Naive thymus-derived CD4-positive, alpha-beta T cell (primary cell): ENCODE results near the gene OLFM2. TPM values are rescaled to one million over a fixed set of nuclear protein-coding genes. Genes with fewer than 3 reads are reported as not detected.

Experiments
- ATAC-seq: fragments of 150-1000 bp; cut with Tn5 transposase; 2 replicates; pipeline ENCODE4 v1.10.0; 2021; ENCODE audit warnings: mild to moderate bottlenecking, moderate library complexity
- CTCF ChIA-PET: fragments of 350-600 bp; sonication (Branson Sonifier 250); formaldehyde crosslinking; loops from one replicate; lab custom pipeline; 2021; ENCODE audit warnings: antibody characterized with exemption; lab: Charles Lee
- POLR2A ChIA-PET: fragments of 350-600 bp; sonication (Branson Sonifier 250); formaldehyde crosslinking; loops from one replicate; lab custom pipeline; 2021; ENCODE audit warnings: antibody characterized with exemption, inconsistent platforms; lab: Charles Lee
- DNase-seq, 9 donors: peaks; one replicate each; pipeline versions ENCODE4 v3.0.0 to v3.0.0-alpha.2; 2020 to 2022; ENCODE audit warnings: mixed read lengths in 1 of 9
- H3K27ac ChIP-seq: one replicate; pipeline ENCODE4 v1.7.0; 2013; ENCODE audit warnings: mild to moderate bottlenecking, low read depth, low read length, moderate library complexity
- H3K27me3 ChIP-seq, 2 donors: one replicate each; pipeline ENCODE4 v1.7.0; 2013; ENCODE audit warnings: low read length in 2 of 2, mild to moderate bottlenecking in 2 of 2, moderate library complexity in 2 of 2; ENCODE audit not compliant: control insufficient read depth in 2 of 2, insufficient read depth in 2 of 2
- H3K36me3 ChIP-seq, 3 experiments: 1 replicate in 2 of 3; 2 replicates in 1 of 3; pipeline ENCODE4 v1.7.0; 2013; ENCODE audit warnings: low read length in 3 of 3, mild to moderate bottlenecking in 3 of 3, moderate library complexity in 1 of 3; ENCODE audit not compliant: insufficient read depth in 3 of 3, control insufficient read depth in 2 of 3
- H3K4me1 ChIP-seq, 2 donors: one replicate each; pipeline ENCODE4 v1.7.0; 2013; ENCODE audit warnings: low read length in 2 of 2, mild to moderate bottlenecking in 2 of 2, moderate library complexity in 1 of 2; ENCODE audit not compliant: control insufficient read depth in 2 of 2, insufficient read depth in 2 of 2
- H3K4me3 ChIP-seq: 2 replicates; pipeline ENCODE4 v1.7.0; 2013; ENCODE audit warnings: mild to moderate bottlenecking, low read length
- H3K9me3 ChIP-seq, 3 experiments: 1 replicate in 2 of 3; 2 replicates in 1 of 3; pipeline ENCODE4 v1.7.0; 2013; ENCODE audit warnings: low read length in 3 of 3; ENCODE audit not compliant: control insufficient read depth in 2 of 3
- H3K27ac Mint-ChIP-seq, 9 donors: one replicate each; pipeline ENCODE4 v1.8.0; 2020 to 2022; ENCODE audit warnings: mixed read lengths in 9 of 9, mild to moderate bottlenecking in 8 of 9, moderate library complexity in 5 of 9, inconsistent platforms in 2 of 9
- H3K27me3 Mint-ChIP-seq, 5 donors: one replicate each; pipeline ENCODE4 v1.8.0; 2021 to 2022; ENCODE audit warnings: mixed read lengths in 5 of 5, mild to moderate bottlenecking in 1 of 5
- H3K36me3 Mint-ChIP-seq, 5 donors: one replicate each; pipeline ENCODE4 v1.8.0; 2020 to 2022; ENCODE audit warnings: mixed read lengths in 5 of 5, mild to moderate bottlenecking in 3 of 5, inconsistent platforms in 1 of 5
- H3K4me1 Mint-ChIP-seq, 7 donors: one replicate each; pipeline ENCODE4 v1.8.0; 2020 to 2022; ENCODE audit warnings: mixed read lengths in 7 of 7, mild to moderate bottlenecking in 3 of 7, inconsistent platforms in 1 of 7
- H3K4me3 Mint-ChIP-seq, 10 donors: one replicate each; pipeline ENCODE4 v1.8.0; 2020 to 2022; ENCODE audit warnings: mild to moderate bottlenecking in 10 of 10, mixed read lengths in 10 of 10, moderate library complexity in 6 of 10, inconsistent platforms in 2 of 10
- H3K9me3 Mint-ChIP-seq, 11 donors: one replicate each; pipeline ENCODE4 v1.8.0; 2020 to 2022; ENCODE audit warnings: mixed read lengths in 11 of 11, mild to moderate bottlenecking in 4 of 11, inconsistent platforms in 1 of 11, moderate library complexity in 1 of 11
- intact Hi-C, 2 donors: fragments of 100-400 bp; cut with micrococcal nuclease; formaldehyde crosslinking; loops; one replicate each; pipeline ENCODE4 v1.15.1; 2023
- polyA plus RNA-seq, 2 donors: library from polyadenylated mRNA; unstranded; fragments of 300-500 nt; fragmentation: Illumina TruSeq; gene quantifications; one replicate each; pipeline ENCODE4 v1.2.3, GENCODE V29; 2021
- total RNA-seq, 6 experiments: library from RNA in 5 of 6; stranded (reverse) in 5 of 6; gene quantifications; 1 replicate in 5 of 6; 2 replicates in 1 of 6; pipeline ENCODE4 v1.2.3 and lab custom pipeline; 2021 to 2026

OLFM2 gene
- total and polyA plus RNA-seq, 7 experiments from 2014 or later, result 6.2 to 19.4 (median 14.9) TPM

- no peaks in the 10 kb centered on the region for H3K36me3 ChIP-seq
- H3K4me3 Mint-ChIP-seq, result no peak overlapping the region
- H3K36me3 Mint-ChIP-seq, result no peaks in the 10 kb centered on the region
- peaks cover 0 to 7% (median 0%) of the 10 kb centered on the region in 5 donors for H3K27me3 Mint-ChIP-seq
- ATAC-seq (no peak), DNase-seq (no peak)
- no peak overlapping the region for H3K27ac Mint-ChIP-seq
- ChIA-PET CTCF (interaction anchor here (0.6 kb wide), 1 partner anchor 294 kb away, joined by 3 read pairs; no protein-coding TSS in a partner anchor), POLR2A (no interaction called here)
- no peaks in the 10 kb centered on the region for H3K4me1 ChIP-seq
- peaks cover 0 to 9% (median 0%) of the 10 kb centered on the region in 7 donors for H3K4me1 Mint-ChIP-seq
- H3K27ac ChIP-seq, result no peak overlapping the region
- H3K4me3 ChIP-seq, result no peak overlapping the region
- intact Hi-C loops, result no loop called here
- no peaks in the 10 kb centered on the region for H3K9me3 ChIP-seq
- H3K9me3 Mint-ChIP-seq, result no peaks in the 10 kb centered on the region
- H3K27me3 ChIP-seq, result no peaks in the 10 kb centered on the region
Observed at GRCh38 chr19:9883764-9884163, 52.6 kb downstream of the OLFM2 start.

GRCh38 chr19:9883231-9883758 lies 53.0 kb downstream of the OLFM2 start:
- intact Hi-C loops, result no loop called here
- H3K27me3 Mint-ChIP-seq, result peaks cover 0 to 4% (median 0%) of the 10 kb centered on the region in 5 donors
- no peak overlapping the region for H3K4me3 Mint-ChIP-seq
- no peak for DNase-seq
- H3K9me3 Mint-ChIP-seq, result no peaks in the 10 kb centered on the region
- H3K27ac Mint-ChIP-seq, result peak overlapping the region in 1 of 9 donors; percentile 14
- no peaks in the 10 kb centered on the region for H3K36me3 ChIP-seq
- H3K27ac ChIP-seq, result no peak overlapping the region
- ATAC-seq, result no peak
- H3K9me3 ChIP-seq, result no peaks in the 10 kb centered on the region
- peaks cover 0 to 11% (median 3%) of the 10 kb centered on the region in 7 donors for H3K4me1 Mint-ChIP-seq
- no peak overlapping the region for H3K4me3 ChIP-seq
- CTCF ChIA-PET, result interaction anchor here (0.6 kb wide), 1 partner anchor 295 kb away, joined by 3 read pairs; no protein-coding TSS in a partner anchor
- no peaks in the 10 kb centered on the region for H3K27me3 ChIP-seq
- H3K36me3 Mint-ChIP-seq, result peaks cover 0 to 3% (median 0%) of the 10 kb centered on the region in 5 donors
- POLR2A ChIA-PET, result interaction anchor here (0.6 to 0.8 kb wide), 2 partner anchors 26 to 27 kb away, joined by 3 to 4 read pairs; no protein-coding TSS in a partner anchor
- H3K4me1 ChIP-seq, result no peaks in the 10 kb centered on the region

DNA sequence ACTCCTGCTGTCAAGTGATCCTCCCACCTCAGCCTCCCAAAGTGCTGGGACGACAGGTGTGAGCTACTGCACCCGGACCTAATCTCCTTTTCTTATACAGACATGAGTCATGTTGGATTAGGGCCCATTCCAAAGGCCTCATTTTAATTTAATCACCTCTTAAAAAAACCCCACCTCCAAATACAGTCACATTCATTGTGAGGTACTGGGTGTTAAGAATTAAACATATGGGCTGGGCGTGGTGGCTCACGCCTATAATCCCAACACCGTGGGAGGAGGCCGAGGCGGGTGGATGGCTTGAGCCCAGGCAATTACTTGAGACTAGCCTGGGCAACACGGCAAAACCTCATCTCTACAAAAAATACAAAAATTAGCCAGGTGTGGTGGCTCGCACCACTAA lies 54.6 kb downstream of the OLFM2 start:
- intact Hi-C loops, result no loop called here
- CTCF ChIA-PET, result no interaction called here
- H3K27ac Mint-ChIP-seq, result no peak overlapping the region

DNA sequence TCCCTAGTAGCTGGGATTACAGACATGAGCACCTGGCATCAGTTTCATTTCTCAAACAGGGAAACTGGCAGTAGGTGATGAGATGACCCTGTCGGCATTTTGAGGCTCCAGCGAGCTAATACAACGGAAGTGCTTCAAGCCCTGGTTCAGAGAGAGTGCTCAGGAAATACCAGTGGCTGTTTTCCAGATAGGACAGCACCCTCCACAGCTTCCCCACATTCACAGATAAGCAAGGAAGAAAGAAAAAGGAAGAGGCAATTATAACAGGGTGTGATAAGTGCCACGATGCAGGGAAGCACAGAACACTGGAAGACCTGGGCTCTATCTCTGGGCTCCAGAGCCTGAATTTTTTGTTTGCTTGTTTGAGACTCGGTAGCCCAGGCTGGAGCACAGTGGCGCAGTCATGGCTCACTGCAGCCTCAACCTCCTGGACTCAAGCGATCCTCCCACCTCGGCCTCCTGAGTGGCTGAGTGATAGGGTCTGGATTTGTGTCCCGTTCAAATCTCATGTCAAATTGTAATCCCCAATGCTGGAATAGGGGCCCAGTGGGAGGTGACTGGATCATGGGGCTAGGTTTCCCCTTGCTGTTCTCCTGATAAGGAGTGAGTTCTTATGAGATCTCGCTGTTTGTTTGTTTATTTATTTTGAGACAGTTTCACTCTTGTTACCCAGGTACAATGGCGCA lies 57.7 kb downstream of the OLFM2 start:
- peak overlapping the region in 1 of 10 donors; percentile 39 for H3K4me3 Mint-ChIP-seq

More for the DNA sequence above, 54.6 kb downstream of the OLFM2 start:
- DNase-seq (no peak), ATAC-seq (no peak)
- Mint-ChIP-seq H3K9me3 (no peaks in the 10 kb centered on the region), H3K27me3 (peaks cover 0 to 2% (median 0%) of the 10 kb centered on the region in 5 donors), H3K36me3 (peaks cover 0 to 3% (median 0%) of the 10 kb centered on the region in 5 donors), H3K4me1 (peaks cover 0 to 11% (median 3%) of the 10 kb centered on the region in 7 donors), H3K4me3 (no peak overlapping the region)
- no peaks in the 10 kb centered on the region for H3K9me3 ChIP-seq
- H3K36me3 ChIP-seq, result no peaks in the 10 kb centered on the region
- no peaks in the 10 kb centered on the region for H3K27me3 ChIP-seq
- no peak overlapping the region for H3K4me3 ChIP-seq
- H3K27ac ChIP-seq, result no peak overlapping the region
- no peaks in the 10 kb centered on the region for H3K4me1 ChIP-seq
- POLR2A ChIA-PET, result no interaction called here

DNA sequence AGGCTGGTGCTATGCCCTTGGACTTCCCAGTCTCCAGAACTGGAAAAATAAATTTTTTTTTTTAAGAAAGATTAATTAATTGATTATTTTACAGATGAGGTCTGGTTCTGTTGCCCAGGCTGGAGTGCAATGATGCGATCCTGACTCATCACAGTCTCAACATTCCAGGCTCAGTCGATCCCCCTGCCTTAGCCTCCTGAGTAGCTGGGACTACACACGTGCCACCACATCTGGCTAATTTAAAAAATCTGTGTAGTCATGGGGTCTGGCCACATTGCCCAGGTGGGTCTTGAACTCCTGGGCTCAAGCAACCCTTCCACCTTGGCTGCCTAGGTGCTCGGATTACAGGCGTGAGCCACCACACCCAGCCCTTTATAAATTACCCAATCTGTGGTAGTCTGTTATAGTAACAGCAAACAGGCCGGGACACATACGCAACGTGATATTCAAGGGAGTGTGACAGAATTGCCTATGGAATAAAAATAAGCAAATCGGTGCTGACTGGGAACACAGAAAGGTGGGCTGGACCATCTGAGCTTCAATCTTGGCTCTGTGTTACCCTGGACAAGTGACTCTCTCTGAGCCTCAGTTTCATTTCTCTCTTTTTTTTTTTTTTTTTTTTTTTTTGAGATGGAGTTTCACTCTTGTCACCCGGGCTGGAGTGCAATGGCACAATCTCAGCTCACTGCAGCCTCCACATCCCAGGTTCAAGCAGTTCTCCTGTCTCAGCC lies 58.4 kb downstream of the OLFM2 start:
- Histone ChIP-seq H3K36me3 (no peaks in the 10 kb centered on the region), H3K27ac (no peak overlapping the region), H3K4me3 (no peak overlapping the region), H3K9me3 (no peaks in the 10 kb centered on the region), H3K27me3 (no peaks in the 10 kb centered on the region), H3K4me1 (no peaks in the 10 kb centered on the region)
- intact Hi-C loops, result no loop called here
- H3K27ac Mint-ChIP-seq, result peak overlapping the region in 2 of 9 donors; percentile 51 to 88
- ChIA-PET POLR2A (interaction anchor here (1.2 kb wide), 1 partner anchor 109 kb away, joined by 3 read pairs; the partner anchor contains the start of gene ZNF846), CTCF (interaction anchor here (0.7 kb wide), 1 partner anchor 27 kb away, joined by 4 read pairs; no protein-coding TSS in a partner anchor)
- peaks cover 0 to 9% (median 3%) of the 10 kb centered on the region in 7 donors for H3K4me1 Mint-ChIP-seq
- peaks cover 0 to 3% (median 0%) of the 10 kb centered on the region in 5 donors for H3K36me3 Mint-ChIP-seq
- no peak for ATAC-seq
- H3K9me3 Mint-ChIP-seq, result no peaks in the 10 kb centered on the region
- no peaks in the 10 kb centered on the region for H3K27me3 Mint-ChIP-seq
- no peak overlapping the region for H3K4me3 Mint-ChIP-seq
- no peak for DNase-seq

More for the DNA sequence above, 57.7 kb downstream of the OLFM2 start:
- no peak for ATAC-seq
- H3K9me3 ChIP-seq, result no peaks in the 10 kb centered on the region
- Mint-ChIP-seq H3K4me1 (peaks cover 0 to 9% (median 3%) of the 10 kb centered on the region in 7 donors), H3K27ac (peak overlapping the region in 3 of 9 donors; percentile 29 to 88 (median 51)), H3K36me3 (peaks cover 0 to 3% (median 0%) of the 10 kb centered on the region in 5 donors), H3K9me3 (no peaks in the 10 kb centered on the region), H3K27me3 (no peaks in the 10 kb centered on the region)
- no peak overlapping the region for H3K27ac ChIP-seq
- H3K4me1 ChIP-seq, result no peaks in the 10 kb centered on the region
- ChIA-PET CTCF (interaction anchor here (0.7 kb wide), 1 partner anchor 27 kb away, joined by 4 read pairs; no protein-coding TSS in a partner anchor), POLR2A (interaction anchor here (1.2 kb wide), 1 partner anchor 110 kb away, joined by 3 read pairs; the partner anchor contains the start of gene ZNF846)
- no peak for DNase-seq
- H3K27me3 ChIP-seq, result no peaks in the 10 kb centered on the region
- no peaks in the 10 kb centered on the region for H3K36me3 ChIP-seq
- intact Hi-C loops, result no loop called here
- H3K4me3 ChIP-seq, result no peak overlapping the region

DNA sequence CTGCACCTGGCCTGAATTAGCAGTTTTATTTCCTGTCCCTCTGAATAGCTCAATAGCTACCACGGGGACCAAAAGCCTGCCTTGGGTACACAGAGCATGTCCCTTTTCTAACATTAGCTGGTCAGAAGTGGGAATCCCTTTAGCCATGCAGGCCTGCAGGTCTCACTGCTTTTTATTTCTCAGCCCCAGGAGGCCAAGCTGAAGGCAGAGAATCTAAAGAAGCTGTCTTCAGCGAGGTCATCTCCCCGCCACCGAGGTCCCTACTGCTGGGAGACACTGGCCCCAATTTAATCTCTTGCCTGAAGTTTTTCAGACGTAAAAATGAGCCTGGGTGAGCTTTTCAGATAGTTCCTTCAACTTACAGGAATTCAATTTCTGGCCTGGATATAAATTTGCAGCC lies 60.5 kb downstream of the OLFM2 start:
- Mint-ChIP-seq H3K4me3 (no peak overlapping the region), H3K27me3 (no peaks in the 10 kb centered on the region), H3K9me3 (no peaks in the 10 kb centered on the region), H3K27ac (no peak overlapping the region), H3K4me1 (peaks cover 0 to 10% (median 7%) of the 10 kb centered on the region in 7 donors), H3K36me3 (peaks cover 0 to 9% (median 3%) of the 10 kb centered on the region in 5 donors)
- Histone ChIP-seq H3K4me3 (no peak overlapping the region), H3K27me3 (no peaks in the 10 kb centered on the region), H3K27ac (no peak overlapping the region), H3K9me3 (no peaks in the 10 kb centered on the region), H3K36me3 (no peaks in the 10 kb centered on the region), H3K4me1 (no peaks in the 10 kb centered on the region)
- DNase-seq (no peak), ATAC-seq (no peak)
- ChIA-PET POLR2A (interaction anchor here (1.1 kb wide), 2 partner anchors 10 to 49 kb away, joined by 3 read pairs; no protein-coding TSS in a partner anchor), CTCF (no interaction called here)
- intact Hi-C loops, result no loop called here
